GM18520 (cell line): ENCODE results near the gene FAM13A.

ENCODE experiments used
- ATAC-seq: cut with Tn5 transposase; IDR thresholded peaks from one replicate; pipeline ENCODE4 v1.9.1; 2021; ENCODE audit not compliant: unreplicated experiment

FAM13A gene

GRCh38 chr4:88792821-88793220 lies 264.2 kb downstream of the FAM13A start:
- ATAC-seq, result no peak

GRCh38 chr4:88792268-88792781 lies 264.7 kb downstream of the FAM13A start:
- peak; percentile 55 for ATAC-seq

GRCh38 chr4:88791274-88791673 lies 265.7 kb downstream of the FAM13A start:
- ATAC-seq, result no peak

GRCh38 chr4:88788895-88789294 lies 268.1 kb downstream of the FAM13A start:
- no peak for ATAC-seq

GRCh38 chr4:88788424-88788823 lies 268.6 kb downstream of the FAM13A start:
- no peak for ATAC-seq

- no peak for ATAC-seq
Measured at GRCh38 chr4:88786011-88786410, 271.0 kb downstream of the FAM13A start.

GRCh38 chr4:88780389-88780788 lies 276.6 kb downstream of the FAM13A start:
- ATAC-seq, result no peak

- ATAC-seq, result no peak
Measured at GRCh38 chr4:88779431-88779830, 277.6 kb downstream of the FAM13A start.

GRCh38 chr4:88775529-88775928 lies 281.5 kb downstream of the FAM13A start:
- peak; percentile 66 for ATAC-seq

GRCh38 chr4:88775026-88775425 lies 282.0 kb downstream of the FAM13A start:
- no peak for ATAC-seq

- ATAC-seq, result no peak
Measured at GRCh38 chr4:88771883-88772450, 285.0 kb downstream of the FAM13A start.

- ATAC-seq, result no peak
Measured at GRCh38 chr4:88765729-88766128, 291.3 kb downstream of the FAM13A start.

GRCh38 chr4:88763075-88763474 lies 293.9 kb downstream of the FAM13A start:
- ATAC-seq, result no peak

GRCh38 chr4:88761861-88762523 lies 295.0 kb downstream of the FAM13A start:
- no peak for ATAC-seq

GRCh38 chr4:88761342-88761741 lies 295.6 kb downstream of the FAM13A start:
- ATAC-seq, result no peak

- no peak for ATAC-seq
Measured at GRCh38 chr4:88759895-88760290, 297.1 kb downstream of the FAM13A start.

GRCh38 chr4:88759039-88759894 lies 297.7 kb downstream of the FAM13A start:
- no peak for ATAC-seq

GRCh38 chr4:88758264-88758663 lies 298.7 kb downstream of the FAM13A start:
- ATAC-seq, result no peak

- ATAC-seq, result no peak
Measured at GRCh38 chr4:88757776-88758175, 299.2 kb downstream of the FAM13A start.

GRCh38 chr4:88757067-88757466 lies 299.9 kb downstream of the FAM13A start:
- ATAC-seq, result no peak

- no peak for ATAC-seq
Measured at GRCh38 chr4:88756149-88756548, 300.8 kb downstream of the FAM13A start.

- ATAC-seq, result no peak
Measured at GRCh38 chr4:88755454-88755853, 301.5 kb downstream of the FAM13A start.
